Mammary epithelial cell (primary cell): Measurements from ENCODE around the gene MBD3.

ENCODE experiments used
- CTCF ChIP-seq, 2 donors: IDR thresholded peaks in 1 of 2; conservative IDR thresholded peaks in 1 of 2; 2 replicates each; pipeline ENCODE4 v1.5.1; 2011 to 2012; ENCODE audit warnings: inconsistent platforms in 2 of 2, low read length in 2 of 2, mild to moderate bottlenecking in 2 of 2, control low read depth in 1 of 2, low read depth in 1 of 2; ENCODE audit not compliant: insufficient read depth in 1 of 2; ENCODE audit errors: extremely low read depth in 1 of 2
- EZH2 ChIP-seq: IDR thresholded peaks from 2 replicates; pipeline ENCODE4 v1.6.1; 2012; ENCODE audit warnings: low read length, inconsistent platforms, borderline replicate concordance

- TF ChIP-seq CTCF (conservative IDR thresholded peaks at IDR 0.05 in 1 of 2, IDR thresholded peaks at IDR 0.05 in 1 of 2; ENCODE audit: extremely low read depth in 1 of 2, insufficient read depth in 1 of 2, low read depth in 1 of 2, low read length in 2 of 2) (no peak), EZH2 (no peak)
Measured at GRCh38 chr19:1524972-1525325, 67.7 kb downstream of the MBD3 start.
